DMS 273 treated with DMSO at 0.1 percent for 48 hours (cell line): ENCODE results near the gene TENT4A.

Experiments used
- DNase-seq: peaks from one replicate; lab custom pipeline; 2025; lab: John Stamatoyannopoulos, UW

The TENT4A gene

GRCh38 chr5:6718161-6718681 is 5.0 kb downstream of the TENT4A start:
- no peak for DNase-seq

DNA sequence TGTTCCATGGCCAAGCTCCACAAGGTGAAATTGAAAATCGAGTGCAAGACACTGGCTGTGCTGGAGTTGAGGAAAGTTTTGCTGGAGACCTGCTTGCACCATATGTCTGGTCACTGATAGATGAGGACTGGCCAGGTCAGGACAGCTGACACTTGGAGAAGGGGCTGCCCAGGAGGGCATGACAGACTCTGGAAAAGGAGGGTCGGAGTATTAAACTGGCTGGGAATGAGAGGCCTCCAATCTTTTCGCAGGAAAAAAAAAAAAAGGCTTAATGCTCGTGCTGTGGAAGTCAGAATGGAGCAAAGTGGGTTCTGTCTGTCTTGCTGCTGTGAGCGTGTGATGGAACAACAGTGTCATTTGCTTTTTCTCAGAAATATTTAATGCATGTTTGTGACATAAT is 5.5 kb downstream of the TENT4A start:
- no peak for DNase-seq

GRCh38 chr5:6719417-6719816 is 6.2 kb downstream of the TENT4A start:
- no peak for DNase-seq

DNA sequence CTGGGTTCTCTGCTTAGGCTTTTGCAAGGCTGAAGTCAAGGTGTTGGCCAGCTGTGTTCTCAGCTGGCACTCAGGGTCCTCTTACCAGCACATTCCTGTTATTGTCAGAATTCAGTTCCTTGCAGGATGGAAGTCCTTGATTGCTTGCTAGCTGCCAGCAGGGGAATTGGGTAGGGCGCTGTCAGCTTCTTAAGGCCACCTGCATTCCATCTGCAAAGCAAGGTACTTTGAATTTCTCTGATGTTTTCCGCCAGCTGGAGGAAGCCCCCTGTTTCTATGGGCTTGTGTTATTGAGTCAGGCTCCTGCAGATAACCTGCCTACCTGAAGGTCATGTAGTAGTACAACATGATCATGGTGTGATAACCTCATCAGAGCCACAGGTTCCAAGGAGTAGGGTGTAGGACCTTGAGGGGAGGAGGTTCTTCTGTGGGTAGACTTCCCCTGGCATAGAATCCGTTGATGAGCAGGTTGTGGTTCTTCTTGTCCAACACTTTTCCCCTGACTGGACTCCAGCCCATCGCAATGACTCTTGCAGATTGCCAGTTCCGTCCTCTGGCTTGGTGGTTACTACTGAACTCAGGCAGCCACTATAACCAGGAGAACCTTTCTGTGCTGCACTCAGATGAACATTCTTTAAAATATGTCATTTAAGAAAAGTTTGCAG is 6.8 kb downstream of the TENT4A start:
- no peak for DNase-seq

GRCh38 chr5:6720561-6720921 is 7.3 kb downstream of the TENT4A start:
- DNase-seq = no peak

GRCh38 chr5:6721442-6721841 is 8.2 kb downstream of the TENT4A start:
- no peak for DNase-seq

- no peak for DNase-seq
Observed at GRCh38 chr5:6722015-6722414, 8.8 kb downstream of the TENT4A start.

GRCh38 chr5:6723122-6723815 is 10.0 kb downstream of the TENT4A start:
- no peak for DNase-seq

- DNase-seq = no peak
Observed at GRCh38 chr5:6723816-6724300, 10.6 kb downstream of the TENT4A start.

- no peak for DNase-seq
Observed at GRCh38 chr5:6724321-6724929, 11.2 kb downstream of the TENT4A start.

DNA sequence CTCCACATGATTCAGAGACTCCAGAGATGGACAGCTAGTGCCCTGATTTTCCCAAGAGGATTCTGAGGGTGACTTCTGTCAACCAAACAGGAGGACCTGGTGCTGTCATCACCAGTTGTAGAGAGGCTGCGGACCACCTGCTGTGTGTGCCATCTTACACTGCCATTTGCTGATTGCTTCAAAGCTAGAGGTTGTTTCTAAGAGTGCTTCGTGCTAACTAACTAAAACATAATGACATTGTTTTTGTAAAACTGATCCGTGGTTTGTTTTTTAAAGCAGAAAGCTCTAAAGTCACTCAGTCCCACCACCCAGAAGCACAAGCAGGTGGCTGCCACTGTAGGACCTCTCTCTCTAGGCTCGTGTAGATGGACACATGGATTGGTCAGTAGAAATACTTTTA is 12.2 kb downstream of the TENT4A start:
- no peak for DNase-seq

GRCh38 chr5:6726006-6726405 is 12.8 kb downstream of the TENT4A start:
- DNase-seq = no peak

DNA sequence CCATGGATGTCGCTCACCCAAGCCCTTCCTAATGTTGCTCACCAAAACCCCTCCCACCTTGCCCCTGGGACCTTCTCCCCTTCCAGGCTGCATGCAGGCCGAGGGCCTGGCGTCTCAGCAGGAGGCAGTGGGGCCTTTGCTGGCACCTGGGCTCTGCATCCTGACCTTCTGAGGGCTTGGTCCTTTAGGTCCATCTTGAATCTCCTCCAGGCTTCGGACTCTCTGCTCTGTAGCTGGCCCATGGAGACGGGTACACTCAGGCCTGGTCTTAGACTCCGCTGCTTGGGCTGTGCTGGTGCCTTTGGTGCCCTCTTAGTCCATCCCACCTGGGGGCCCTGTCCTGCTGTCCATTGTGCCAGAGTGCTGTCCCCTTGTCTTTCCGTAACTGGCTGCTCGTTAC is 14.0 kb downstream of the TENT4A start:
- DNase-seq = no peak

DNA sequence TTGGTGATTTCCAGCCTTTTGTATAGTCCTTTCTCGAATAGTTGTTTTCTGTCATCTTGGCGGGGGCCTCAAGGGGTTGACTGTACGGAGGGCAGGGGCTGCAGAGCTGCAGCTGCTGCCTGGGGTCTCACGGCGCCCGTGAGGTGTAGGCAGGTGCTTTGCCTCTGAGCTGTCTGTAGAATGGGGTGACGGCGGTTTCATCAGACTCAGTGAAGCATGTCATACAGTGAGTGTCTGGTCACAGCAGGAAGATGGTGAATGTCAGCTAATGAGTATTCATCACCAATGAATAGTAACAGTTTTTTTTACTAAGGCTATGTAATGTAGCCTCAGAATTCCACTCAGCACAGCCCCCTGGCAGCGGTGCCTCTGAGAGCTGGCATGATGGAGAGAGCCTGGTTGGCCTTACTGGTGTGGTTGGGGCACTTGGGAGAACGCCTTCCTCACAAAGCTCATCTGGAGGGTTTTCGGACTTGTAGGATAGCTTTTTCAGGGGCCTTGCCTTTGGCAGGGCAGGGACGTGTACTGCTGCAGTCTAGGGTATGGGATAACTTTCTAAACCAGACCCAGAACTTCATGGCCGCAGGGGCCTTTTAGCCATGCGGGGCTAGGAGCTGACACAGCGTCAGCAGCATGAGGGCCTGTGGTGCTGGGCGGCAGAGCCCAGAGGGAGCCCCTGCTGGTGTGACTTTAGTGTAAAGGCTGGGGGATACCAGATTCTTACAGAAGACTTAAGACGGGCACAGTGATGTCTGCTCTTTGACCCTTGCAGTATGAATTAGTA is 15.0 kb downstream of the TENT4A start:
- DNase-seq = no peak

GRCh38 chr5:6728795-6729183 is 15.6 kb downstream of the TENT4A start:
- no peak for DNase-seq

DNA sequence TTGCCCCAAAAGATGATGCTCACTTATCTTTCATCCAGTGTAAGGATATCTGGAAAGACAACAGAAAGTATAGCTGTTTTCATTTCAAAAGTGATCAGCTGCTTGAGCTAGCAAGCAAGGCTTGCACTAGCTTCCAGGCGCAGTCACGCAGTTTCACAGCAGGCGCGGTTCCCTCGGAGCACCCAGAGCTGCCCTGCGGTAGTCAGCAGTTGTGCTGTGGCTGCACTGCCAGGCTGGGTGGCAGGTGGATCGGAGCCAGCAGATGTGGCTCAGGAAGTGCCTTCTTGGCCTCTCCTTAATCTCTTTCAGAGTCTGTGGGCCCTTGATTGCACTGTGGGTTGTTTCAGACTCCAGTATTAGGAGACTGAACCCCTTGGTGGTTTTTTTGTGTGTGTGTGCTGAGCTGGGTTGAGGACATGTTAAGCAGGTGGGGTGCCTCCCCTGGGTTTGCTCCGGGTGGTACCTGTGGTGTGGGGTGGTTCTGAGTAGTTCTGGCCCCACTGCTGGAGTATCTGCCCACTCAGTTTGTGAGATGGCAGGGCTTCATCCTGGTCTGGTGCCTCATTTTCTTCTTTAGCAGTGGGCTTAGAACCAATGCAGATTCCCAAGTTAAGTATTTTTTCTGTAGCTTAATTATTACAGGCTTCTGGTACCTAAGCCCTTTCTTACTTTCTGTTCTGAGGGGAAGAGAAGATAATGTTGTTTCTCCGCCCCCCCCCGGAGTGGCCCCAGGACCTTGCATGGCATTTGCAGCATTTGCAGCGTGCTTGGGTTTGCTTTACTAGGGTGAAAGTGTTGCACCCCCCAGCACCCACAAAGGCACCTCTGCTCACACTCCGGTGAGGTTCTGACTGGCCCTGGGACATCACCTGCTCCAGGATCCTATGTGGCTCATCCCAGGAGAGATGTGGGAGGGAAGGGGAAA is 16.4 kb downstream of the TENT4A start:
- no peak for DNase-seq

DNA sequence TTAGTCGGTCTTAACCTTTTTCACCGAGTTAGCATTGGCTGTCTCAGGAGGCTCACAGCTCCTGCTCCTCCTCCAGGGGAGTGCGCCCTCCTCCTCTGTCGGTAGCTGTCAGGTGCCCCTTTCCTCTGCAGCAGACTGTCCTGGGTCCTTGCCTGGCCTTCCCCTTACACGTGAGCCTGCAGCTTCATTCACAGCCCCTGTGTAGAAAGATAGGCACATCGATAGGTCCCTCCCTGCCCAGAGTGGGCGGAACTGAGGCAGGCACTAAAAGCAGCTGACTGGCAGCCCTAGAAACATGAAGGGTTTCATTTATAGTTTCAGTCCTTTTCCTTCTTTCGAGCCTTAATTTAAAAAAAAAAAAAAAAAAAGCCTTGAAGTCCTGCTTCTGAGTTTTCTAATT is 17.2 kb downstream of the TENT4A start:
- no peak for DNase-seq

DNA sequence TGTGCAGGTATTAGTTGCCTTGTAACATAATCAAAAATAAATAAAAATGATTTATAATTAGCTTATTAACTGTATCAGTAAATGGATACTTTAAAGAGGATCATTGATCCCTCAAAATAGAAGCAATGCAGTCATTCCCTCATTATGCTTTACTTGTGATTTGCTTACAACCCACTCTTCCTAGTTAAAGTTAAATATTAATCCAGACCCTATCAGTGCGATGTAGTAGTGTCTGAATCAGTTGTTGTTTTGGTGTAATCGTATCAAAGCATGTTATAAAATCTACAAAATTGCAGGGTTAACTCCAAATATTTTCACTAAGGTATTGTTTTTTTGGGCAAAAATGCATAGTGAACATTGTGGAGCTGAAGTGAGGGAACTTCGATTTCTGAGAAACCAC is 17.6 kb downstream of the TENT4A start:
- DNase-seq = no peak

- DNase-seq = no peak
Observed at GRCh38 chr5:6731465-6732237, 18.4 kb downstream of the TENT4A start.

- DNase-seq = no peak
Observed at GRCh38 chr5:6732634-6733410, 19.6 kb downstream of the TENT4A start.
